GM21529 (cell line): ENCODE data around the gene CEP72.
A peak's percentile ranks its signal among the peaks of the same experiment; 100 is the strongest.

Source experiments
- ATAC-seq: cut with Tn5 transposase; IDR thresholded peaks from one replicate; pipeline ENCODE4 v1.9.1; 2021; ENCODE audit not compliant: unreplicated experiment

CEP72 gene

GRCh38 chr5:635306-636055 is 23.3 kb downstream of the CEP72 start:
- ATAC-seq: no peak

DNA sequence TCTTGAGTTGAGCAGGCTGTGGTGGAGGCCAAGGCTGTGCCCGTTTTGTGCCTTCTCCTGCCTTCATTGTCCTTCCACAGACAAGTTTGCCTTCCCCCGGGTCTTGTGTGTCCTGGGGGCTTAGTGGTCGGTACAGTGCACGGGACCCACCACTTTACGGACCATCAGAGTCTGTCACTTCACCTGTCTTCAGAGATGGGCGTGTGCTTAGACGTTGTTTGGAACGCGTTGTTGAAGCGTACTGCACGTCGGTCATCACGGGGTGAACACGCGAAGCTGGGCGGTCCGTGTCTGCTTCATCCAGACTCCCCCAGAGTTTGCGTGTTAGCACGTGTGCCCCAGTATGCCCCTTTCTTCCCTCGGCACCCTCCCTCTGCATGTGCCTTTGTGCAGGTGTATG is 24.8 kb downstream of the CEP72 start:
- no peak for ATAC-seq

DNA sequence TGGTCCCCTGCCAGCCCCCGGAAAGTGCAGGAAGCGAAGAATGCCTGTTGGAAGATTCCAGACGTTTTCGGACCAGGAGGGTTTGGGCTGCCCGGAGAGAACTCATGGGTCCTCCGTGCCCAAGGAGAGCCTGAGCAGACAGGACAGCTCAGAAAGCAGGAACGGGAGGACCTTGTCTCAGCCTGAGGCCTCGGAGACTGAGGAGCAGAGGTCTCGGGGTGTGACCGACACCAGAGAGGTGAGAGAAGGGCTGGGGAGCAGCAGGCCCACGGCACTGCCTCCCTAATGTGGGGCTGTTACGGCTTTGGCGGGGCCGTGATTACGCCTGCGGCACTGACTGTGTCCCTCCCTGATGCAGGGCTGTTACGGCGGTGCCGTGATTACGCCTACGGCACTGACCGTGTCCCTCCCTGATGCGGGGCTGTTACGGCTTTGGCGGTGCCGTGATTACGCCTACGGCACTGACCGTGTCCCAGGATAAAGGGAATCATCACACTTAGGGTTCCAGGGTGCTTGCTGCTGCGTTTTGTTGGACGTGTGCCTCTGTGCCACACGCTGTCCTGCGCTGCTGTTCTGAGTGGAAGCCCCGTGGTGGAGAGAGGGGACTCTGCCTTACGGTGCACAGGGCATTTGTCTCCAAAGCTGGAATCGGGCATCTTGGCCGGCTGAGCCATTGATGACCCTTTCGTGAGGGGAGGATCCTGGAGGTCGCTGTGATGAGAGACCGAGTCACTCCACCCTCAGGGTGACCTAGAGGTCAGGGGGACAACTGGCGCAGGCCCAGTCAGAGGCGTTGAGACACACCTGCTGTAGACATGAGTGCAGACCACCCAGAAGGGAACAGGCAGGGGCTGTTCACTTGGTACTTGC is 25.7 kb downstream of the CEP72 start:
- ATAC-seq: no peak

DNA sequence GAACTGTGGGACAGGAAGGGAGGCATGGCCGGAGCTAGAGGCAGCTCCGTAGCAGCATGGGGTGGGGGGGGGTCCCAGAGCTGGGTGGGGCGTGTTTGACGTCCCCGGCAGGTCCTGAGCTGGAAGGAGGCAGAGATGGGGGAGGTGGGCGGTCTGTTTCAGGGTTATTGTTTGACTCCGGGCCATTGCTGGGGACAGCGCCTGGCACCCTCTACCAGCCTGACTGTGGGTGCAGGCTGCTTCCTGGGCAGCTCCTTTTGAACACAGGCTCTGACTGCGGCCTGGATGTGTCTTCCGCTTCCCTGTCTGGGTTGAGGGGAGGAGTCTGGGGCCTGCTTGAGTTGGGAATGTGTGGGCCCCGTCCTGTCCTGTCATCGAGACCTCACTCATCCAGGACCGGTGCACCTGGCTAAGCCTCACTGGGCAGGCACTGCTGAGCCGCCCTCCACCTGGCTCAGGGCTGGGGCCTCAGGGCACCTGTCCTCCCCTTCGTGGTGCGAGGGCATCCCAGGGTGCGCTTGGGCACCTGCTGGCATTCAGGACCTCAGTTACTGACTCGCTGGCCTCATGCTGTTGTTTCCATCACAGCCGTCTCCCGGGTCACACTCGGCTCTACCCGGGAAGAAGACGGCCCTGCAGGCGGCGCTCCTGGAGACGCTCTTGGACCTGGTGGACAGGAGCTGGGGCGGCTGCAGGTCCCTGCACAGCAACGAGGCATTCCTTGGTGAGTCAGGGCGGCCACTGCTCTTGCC is 26.5 kb downstream of the CEP72 start:
- ATAC-seq: no peak

DNA sequence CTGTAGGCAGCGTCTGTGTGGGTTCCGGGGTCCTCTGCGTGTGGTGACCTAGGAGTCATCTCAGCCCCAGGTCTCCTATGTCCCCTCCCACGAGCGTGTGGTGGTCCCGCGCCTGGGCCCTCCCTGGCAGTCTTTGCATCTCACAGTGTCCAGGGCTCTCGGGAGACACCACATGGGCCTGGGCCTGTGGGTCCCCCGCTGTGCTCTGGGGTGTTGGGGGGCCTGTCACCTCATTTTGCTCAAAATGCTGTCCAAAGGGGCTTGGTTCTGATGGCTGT is 27.1 kb downstream of the CEP72 start:
- ATAC-seq: no peak

DNA sequence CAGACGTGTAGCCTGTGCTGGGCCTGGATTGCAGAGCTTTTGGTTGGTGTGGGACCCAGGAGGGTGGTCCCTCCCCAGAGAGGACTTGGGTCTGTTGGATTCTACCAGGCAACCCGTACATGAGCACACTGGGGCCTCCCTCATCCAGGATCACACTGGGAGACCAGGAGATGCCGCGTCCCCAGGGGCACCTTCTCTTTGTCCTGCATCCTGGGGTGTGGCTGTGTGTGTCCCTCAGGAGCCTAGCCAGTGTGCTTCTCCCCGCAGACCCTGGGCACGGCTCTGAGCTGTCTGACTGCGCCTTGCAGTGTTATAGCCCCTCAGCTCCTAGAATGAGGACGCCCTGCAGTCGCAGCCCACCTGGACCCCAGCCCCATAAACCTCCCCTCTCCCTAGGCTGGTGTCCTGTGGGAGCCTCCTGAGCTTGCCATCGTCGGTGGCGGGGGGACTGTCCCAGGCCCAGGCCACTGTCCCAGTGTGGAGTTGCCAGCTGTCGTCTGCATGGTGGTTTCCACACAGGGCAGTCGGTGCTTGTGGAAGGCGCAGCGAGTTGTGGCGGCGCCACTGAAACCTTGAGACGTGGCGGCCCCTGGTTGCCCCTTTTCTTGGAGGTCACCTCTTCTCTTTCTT is 27.6 kb downstream of the CEP72 start:
- no peak for ATAC-seq

GRCh38 chr5:640461-641330 is 28.6 kb downstream of the CEP72 start:
- ATAC-seq: no peak

DNA sequence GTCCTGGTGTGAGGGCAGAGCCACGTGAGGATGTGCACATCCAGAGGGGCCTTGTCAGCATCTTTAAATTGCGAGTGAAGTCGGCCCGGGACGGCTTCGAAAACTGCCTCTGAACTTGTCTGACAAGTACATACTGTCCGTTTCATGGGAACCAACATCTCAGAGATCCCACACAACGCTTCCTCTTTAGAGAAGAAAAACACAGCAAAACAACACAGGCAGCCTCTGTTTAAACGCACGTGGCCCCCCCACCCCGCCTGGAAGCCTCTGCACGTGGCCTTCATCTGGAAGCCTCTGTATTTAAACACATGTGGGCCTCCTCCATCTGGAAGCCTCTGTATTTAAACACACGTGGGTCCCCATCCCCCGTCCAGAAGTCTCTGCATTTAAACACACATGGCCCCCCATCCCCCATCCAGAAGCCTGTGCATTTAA is 29.2 kb downstream of the CEP72 start:
- ATAC-seq: no peak

DNA sequence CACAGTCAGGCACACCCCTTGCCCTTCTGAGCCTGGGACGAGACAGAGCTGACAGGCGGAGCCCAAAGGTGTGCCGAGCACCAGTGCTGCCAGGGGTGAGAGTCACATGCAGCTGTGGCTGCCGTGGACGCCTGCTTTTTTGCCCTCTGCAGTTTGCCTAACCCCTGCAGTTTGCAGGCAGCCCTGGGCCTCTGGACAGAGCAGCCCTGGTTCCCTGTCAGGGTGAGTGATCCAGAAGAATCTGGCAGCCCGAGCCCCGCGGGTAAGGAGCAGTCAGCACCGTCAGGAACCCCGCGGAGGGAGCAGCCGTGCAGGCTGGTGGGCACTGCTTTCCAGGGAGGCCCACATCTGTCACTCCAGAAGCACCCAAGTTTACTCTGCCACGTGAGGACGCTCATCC is 30.3 kb downstream of the CEP72 start:
- no peak for ATAC-seq

- peak; percentile 49 for ATAC-seq
Observed at GRCh38 chr5:643351-643801, 31.2 kb downstream of the CEP72 start.

- ATAC-seq: peak; percentile 82
Observed at GRCh38 chr5:643811-644271, 31.7 kb downstream of the CEP72 start.

DNA sequence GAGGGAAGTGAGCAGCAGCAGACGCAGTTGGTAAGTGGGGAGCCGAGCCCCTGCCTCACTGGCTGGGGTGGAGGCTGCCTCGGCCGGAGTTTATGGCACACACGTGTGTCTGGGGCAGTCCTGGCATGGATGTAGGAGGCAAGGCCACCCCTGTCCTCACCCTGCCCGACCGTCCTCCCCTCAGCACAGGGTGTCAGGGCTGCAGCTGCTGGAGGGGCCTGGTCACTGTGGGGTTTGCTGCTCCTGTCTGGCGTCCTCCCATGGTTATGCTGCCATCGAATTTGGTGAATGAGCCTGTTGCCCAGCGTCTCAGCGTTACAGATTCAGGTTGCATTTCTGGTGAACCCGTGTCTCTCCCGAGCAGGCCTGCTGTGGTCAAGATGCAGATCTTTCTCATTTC is 32.4 kb downstream of the CEP72 start:
- no peak for ATAC-seq

DNA sequence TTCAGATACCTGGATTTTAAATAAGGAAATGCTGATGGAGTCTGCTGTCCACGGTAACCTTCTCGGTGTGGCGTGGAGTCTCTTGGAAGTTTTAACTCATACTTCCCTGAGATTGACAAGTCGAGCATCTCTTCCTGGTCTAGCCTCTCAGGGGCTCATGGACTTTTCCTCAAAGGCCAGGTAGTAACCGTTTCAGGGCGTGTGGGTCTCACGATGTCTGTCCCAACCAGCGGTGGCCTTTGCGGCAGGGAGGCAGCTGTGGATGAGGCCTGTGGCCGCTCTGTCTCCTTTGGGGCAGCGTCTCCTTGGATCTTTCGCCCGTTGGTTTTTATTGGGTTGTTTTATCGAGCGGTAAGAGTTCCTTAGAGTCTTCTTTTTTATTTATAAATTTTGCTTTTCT is 32.8 kb downstream of the CEP72 start:
- no peak for ATAC-seq

- ATAC-seq: no peak
Observed at GRCh38 chr5:645421-645820, 33.3 kb downstream of the CEP72 start.

- ATAC-seq: no peak
Observed at GRCh38 chr5:646396-647201, 34.5 kb downstream of the CEP72 start.

- ATAC-seq: no peak
Observed at GRCh38 chr5:647311-647710, 35.2 kb downstream of the CEP72 start.

- ATAC-seq: no peak
Observed at GRCh38 chr5:647727-648126, 35.6 kb downstream of the CEP72 start.

DNA sequence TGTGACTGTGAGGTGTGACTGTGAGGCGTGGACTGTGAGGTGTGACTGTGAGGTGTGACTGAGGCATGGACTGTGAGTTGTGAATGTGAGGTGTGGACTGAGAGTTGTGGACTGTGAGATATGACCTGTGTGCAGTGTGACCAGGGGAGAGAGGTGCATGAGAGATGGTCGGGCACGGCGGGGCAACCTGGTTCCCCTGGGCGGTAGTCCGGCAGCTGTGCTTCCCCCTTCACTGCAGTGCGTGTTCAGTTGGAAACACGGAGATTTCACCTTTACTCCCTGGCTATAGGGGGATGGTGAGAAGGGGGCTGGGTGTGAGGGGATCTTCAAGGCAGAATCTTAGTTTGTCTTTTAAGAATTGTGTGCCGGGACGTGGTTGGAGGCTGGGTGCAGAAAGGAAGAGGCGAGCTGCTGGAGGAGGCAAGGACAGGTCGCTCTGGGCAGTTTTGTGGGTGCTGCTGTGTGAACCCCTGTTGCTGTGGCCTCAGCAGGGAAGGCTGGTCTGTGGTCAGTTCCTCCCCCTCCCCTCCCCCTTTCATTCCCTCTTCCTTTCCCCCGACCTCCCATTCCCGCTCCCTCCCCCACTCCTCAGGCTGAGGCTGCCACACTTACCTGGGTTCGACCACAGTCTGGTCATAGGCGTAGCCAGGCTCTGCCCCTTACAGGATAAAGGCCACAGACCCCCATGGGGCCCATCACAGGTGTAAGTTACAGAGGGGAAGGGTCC is 39.3 kb downstream of the CEP72 start:
- ATAC-seq: no peak

DNA sequence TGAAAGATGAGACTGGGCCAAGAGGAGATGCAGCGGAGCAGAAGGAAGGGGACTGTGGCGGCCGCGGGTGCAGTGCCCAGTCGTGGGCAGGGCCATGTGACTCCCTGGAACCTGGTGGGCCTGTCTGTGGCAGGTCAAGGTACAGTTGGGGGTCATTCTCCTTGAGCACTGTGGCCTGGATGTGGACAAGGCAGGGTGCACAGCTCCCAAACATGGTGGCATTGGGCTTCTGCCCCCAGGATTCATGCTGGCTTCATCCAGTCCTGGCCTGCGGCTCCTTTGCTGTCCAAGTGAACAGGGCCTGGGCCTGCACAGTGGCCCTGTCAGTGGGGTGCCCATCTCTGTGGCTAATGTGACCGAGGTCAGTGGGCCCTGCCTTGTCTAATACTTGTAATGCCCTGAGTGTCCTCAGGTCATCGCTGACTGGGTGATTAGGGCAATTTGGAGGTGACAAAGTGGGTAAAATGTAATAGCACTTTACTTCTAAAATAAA is 39.9 kb downstream of the CEP72 start:
- no peak for ATAC-seq
